ELF-1 (cell line): Measurements from ENCODE around the gene ZMIZ1.

ENCODE experiments used
- DNase-seq: peaks from one replicate; pipeline ENCODE4 v3.0.0-alpha.2; 2016; ENCODE audit warnings: low read depth, low spot score

The ZMIZ1 gene

GRCh38 chr10:79079490-79080355 is 11.0 kb downstream of the ZMIZ1 start:
- peak; percentile 79 for DNase-seq

- DNase-seq: peak; percentile 91
Measured at GRCh38 chr10:79081353-79082034, 12.7 kb downstream of the ZMIZ1 start.

GRCh38 chr10:79082035-79082373 is 13.2 kb downstream of the ZMIZ1 start:
- no peak for DNase-seq

GRCh38 chr10:79082631-79083596 is 14.1 kb downstream of the ZMIZ1 start:
- DNase-seq: no peak

- DNase-seq: no peak
Measured at GRCh38 chr10:79084012-79084971, 15.5 kb downstream of the ZMIZ1 start.

GRCh38 chr10:79084972-79085597 is 16.3 kb downstream of the ZMIZ1 start:
- DNase-seq: no peak

- DNase-seq: no peak
Measured at GRCh38 chr10:79086822-79087221, 18.1 kb downstream of the ZMIZ1 start.

GRCh38 chr10:79087721-79088120 is 19.0 kb downstream of the ZMIZ1 start:
- no peak for DNase-seq

GRCh38 chr10:79088176-79088575 is 19.4 kb downstream of the ZMIZ1 start:
- no peak for DNase-seq

- DNase-seq: no peak
Measured at GRCh38 chr10:79088613-79089355, 20.0 kb downstream of the ZMIZ1 start.

GRCh38 chr10:79089632-79090031 is 20.9 kb downstream of the ZMIZ1 start:
- no peak for DNase-seq

GRCh38 chr10:79090134-79090803 is 21.5 kb downstream of the ZMIZ1 start:
- DNase-seq: no peak

- DNase-seq: no peak
Measured at GRCh38 chr10:79092292-79092896, 23.6 kb downstream of the ZMIZ1 start.

GRCh38 chr10:79093658-79094411 is 25.1 kb downstream of the ZMIZ1 start:
- peak; percentile 60 for DNase-seq

- DNase-seq: no peak
Measured at GRCh38 chr10:79094412-79095175, 25.8 kb downstream of the ZMIZ1 start.

GRCh38 chr10:79095316-79095715 is 26.6 kb downstream of the ZMIZ1 start:
- no peak for DNase-seq

- DNase-seq: no peak
Measured at GRCh38 chr10:79096514-79096913, 27.7 kb downstream of the ZMIZ1 start.
